Sigmoid colon (tissue), 7 donors: ENCODE measurements around the gene ATAT1. TPM values are rescaled to one million over a fixed set of nuclear protein-coding genes. Genes with fewer than 3 reads are reported as not detected.
"Not testable (repeated sequence)": the region's sequence is repeated elsewhere in the genome, so short reads cannot be mapped to it uniquely, and the experiment has no call there.

ENCODE experiments used
- DNase-seq: peaks from one replicate; pipeline ENCODE4 v3.0.0-alpha.2; 2019
- H3K27ac ChIP-seq, 4 donors: fragments of 200-600 bp; sonication (generic); one replicate each; pipeline ENCODE4 v1.5.1; 2016 to 2019; ENCODE audit warnings: mild to moderate bottlenecking in 1 of 4
- H3K27me3 ChIP-seq, 3 donors: fragments of 200-600 bp; sonication (generic); one replicate each; pipeline ENCODE4 v1.5.1; 2019; ENCODE audit warnings: mild to moderate bottlenecking in 1 of 3
- H3K36me3 ChIP-seq, 4 donors: fragments of 200-600 bp; sonication (generic); one replicate each; pipeline ENCODE4 v1.5.1; 2016 to 2019
- H3K4me1 ChIP-seq, 4 donors: fragments of 200-600 bp; sonication (generic); one replicate each; pipeline ENCODE4 v1.5.1; 2017 to 2019
- H3K4me3 ChIP-seq, 4 donors: fragments of 200-600 bp; sonication (generic); one replicate each; pipeline ENCODE4 v1.5.1; 2017 to 2019; ENCODE audit warnings: mild to moderate bottlenecking in 2 of 4, moderate library complexity in 1 of 4
- H3K9me3 ChIP-seq, 4 donors: fragments of 200-600 bp in 3 of 4; sonication (generic) in 3 of 4; one replicate each; pipeline versions ENCODE4 v1.5.1 to v1.6.1; 2013 to 2019
- CTCF ChIP-seq, 4 experiments: fragments of 450-650 bp in 3 of 4; fragments of 200-600 bp in 1 of 4; IDR thresholded peaks; one replicate each; pipeline ENCODE4 v1.5.1; 2016 to 2019; ENCODE audit warnings: antibody characterized with exemption in 4 of 4, mild to moderate bottlenecking in 3 of 4, moderate library complexity in 2 of 4
- EP300 ChIP-seq, 4 donors: sonication (generic); formaldehyde crosslinking; IDR thresholded peaks; one replicate each; pipeline ENCODE4 v1.6.1; 2017; ENCODE audit warnings: antibody characterized with exemption in 4 of 4
- POLR2A ChIP-seq, 2 donors: fragments of 450-650 bp; IDR thresholded peaks; one replicate each; pipeline ENCODE4 v1.6.1; 2016; ENCODE audit warnings: antibody characterized with exemption in 2 of 2, mild to moderate bottlenecking in 2 of 2, moderate library complexity in 2 of 2
- POLR2AphosphoS5 ChIP-seq, 4 donors: sonication (generic); formaldehyde crosslinking; IDR thresholded peaks; one replicate each; pipeline ENCODE4 v1.6.1; 2017; ENCODE audit warnings: antibody characterized with exemption in 4 of 4
- WGBS, 2 donors: extraction: QIAGEN DNeasy Blood & Tissue Kit; methylation state at CpG; one replicate each; pipeline ENCODE4 v1.1.7; 2013; 5-methylcytosine and 5-hydroxymethylcytosine counted together
- intact Hi-C: fragments of 100-400 bp; cut with DNase I; formaldehyde crosslinking; loops from one replicate; pipeline ENCODE4 v1.15.1; 2023
- polyA plus RNA-seq, 3 donors: library from polyadenylated mRNA; stranded (reverse); fragments of 200-250 nt; gene quantifications; one replicate each; pipeline ENCODE4 v1.2.3, GENCODE V29; 2013
- total RNA-seq, 4 donors: library from RNA; depleted of rRNA; stranded (reverse); fragments of >200 nt; gene quantifications; one replicate each; pipeline ENCODE4 v1.1.0, GENCODE V29; 2016
- donor health status: healthy with polysubstance abuse.
- donor health status: Bipolar disorder and iron deficiency.
- donor health status: healthy.

Gene ATAT1
- total and polyA plus RNA-seq, 7 donors, result 2.6 to 8.5 (median 4.2) TPM

DNA sequence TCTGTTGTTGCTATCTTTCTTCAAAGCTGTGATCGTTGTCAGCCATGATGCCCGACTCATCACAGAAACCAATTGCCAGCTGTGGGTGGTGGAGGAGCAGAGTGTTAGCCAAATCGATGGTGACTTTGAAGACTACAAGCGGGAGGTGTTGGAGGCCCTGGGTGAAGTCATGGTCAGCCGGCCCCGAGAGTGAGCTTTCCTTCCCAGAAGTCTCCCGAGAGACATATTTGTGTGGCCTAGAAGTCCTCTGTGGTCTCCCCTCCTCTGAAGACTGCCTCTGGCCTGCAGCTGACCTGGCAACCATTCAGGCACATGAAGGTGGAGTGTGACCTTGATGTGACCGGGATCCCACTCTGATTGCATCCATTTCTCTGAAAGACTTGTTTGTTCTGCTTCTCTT, 36.2 kb upstream of the ATAT1 start:
- WGBS, 2 donors, result 77 to 90% methylated on average over 8 of the region's 8 CpGs
- no peak overlapping the region for H3K4me3 ChIP-seq
- H3K36me3 ChIP-seq, result peaks cover 33 to 86% (median 59%) of the 10 kb centered on the region in 4 donors
- no peaks in the 10 kb centered on the region for H3K9me3 ChIP-seq
- intact Hi-C loops, result no loop called here
- no peaks in the 10 kb centered on the region for H3K27me3 ChIP-seq
- peak overlapping the region in 3 of 4 donors; percentile 18 to 55 (median 23) for H3K27ac ChIP-seq
- no peak for DNase-seq
- no peak for TF ChIP-seq CTCF (IDR thresholded peaks at IDR 0.05)
- TF ChIP-seq EP300 (IDR thresholded peaks at IDR 0.05), result no peak
- no peak for TF ChIP-seq POLR2AphosphoS5 (IDR thresholded peaks at IDR 0.05)
- no peak for TF ChIP-seq POLR2A (IDR thresholded peaks at IDR 0.05)
- H3K4me1 ChIP-seq, result no peaks in the 10 kb centered on the region

- peaks cover 28 to 81% (median 54%) of the 10 kb centered on the region in 4 donors for H3K36me3 ChIP-seq
- no peak overlapping the region for H3K4me3 ChIP-seq
- H3K27ac ChIP-seq, result peak overlapping the region in 3 of 4 donors; percentile 18 to 55 (median 23)
- no peak for DNase-seq
- H3K27me3 ChIP-seq, result no peaks in the 10 kb centered on the region
- H3K4me1 ChIP-seq, result no peaks in the 10 kb centered on the region
- TF ChIP-seq POLR2A (IDR thresholded peaks at IDR 0.05) (no peak), POLR2AphosphoS5 (IDR thresholded peaks at IDR 0.05) (no peak), EP300 (IDR thresholded peaks at IDR 0.05) (no peak), CTCF (IDR thresholded peaks at IDR 0.05) (no peak)
- WGBS, 2 donors, result 32 to 61% methylated on average over 1 of the region's 1 CpG
- no peaks in the 10 kb centered on the region for H3K9me3 ChIP-seq
- intact Hi-C loops, result no loop called here
Measured at GRCh38 chr6:30591008-30591407, 35.7 kb upstream of the ATAT1 start.

DNA sequence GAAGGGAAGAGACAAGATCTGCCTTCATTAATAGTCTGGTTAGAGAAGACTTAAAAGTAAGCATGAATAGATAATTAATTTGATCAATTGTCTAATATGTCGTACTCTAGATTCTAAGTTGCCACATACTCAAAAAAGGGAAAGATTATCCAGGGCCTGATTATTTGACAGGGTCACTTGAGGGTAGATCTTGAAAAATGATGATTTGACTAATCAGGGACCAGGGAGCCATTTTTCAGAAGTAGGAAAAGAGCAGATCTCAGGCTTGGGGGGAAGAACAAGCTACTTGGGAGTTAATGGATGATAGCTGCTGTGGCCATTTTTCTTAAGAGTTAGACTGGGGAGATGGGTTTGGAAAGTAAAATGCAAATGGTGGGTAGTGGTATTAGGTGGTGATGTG, 34.4 kb upstream of the ATAT1 start:
- peaks cover 15 to 68% (median 41%) of the 10 kb centered on the region in 4 donors for H3K36me3 ChIP-seq
- H3K4me3 ChIP-seq, result no peak overlapping the region
- no peaks in the 10 kb centered on the region for H3K9me3 ChIP-seq
- DNase-seq, result no peak
- H3K4me1 ChIP-seq, result no peaks in the 10 kb centered on the region
- intact Hi-C loops, result no loop called here
- no peak for TF ChIP-seq EP300 (IDR thresholded peaks at IDR 0.05)
- no peak for TF ChIP-seq POLR2AphosphoS5 (IDR thresholded peaks at IDR 0.05)
- no peak for TF ChIP-seq CTCF (IDR thresholded peaks at IDR 0.05)
- no peak for TF ChIP-seq POLR2A (IDR thresholded peaks at IDR 0.05)
- H3K27me3 ChIP-seq, result no peaks in the 10 kb centered on the region
- no peak overlapping the region for H3K27ac ChIP-seq
- WGBS, 2 donors, result 98 to 100% methylated on average over 1 of the region's 1 CpG

DNA sequence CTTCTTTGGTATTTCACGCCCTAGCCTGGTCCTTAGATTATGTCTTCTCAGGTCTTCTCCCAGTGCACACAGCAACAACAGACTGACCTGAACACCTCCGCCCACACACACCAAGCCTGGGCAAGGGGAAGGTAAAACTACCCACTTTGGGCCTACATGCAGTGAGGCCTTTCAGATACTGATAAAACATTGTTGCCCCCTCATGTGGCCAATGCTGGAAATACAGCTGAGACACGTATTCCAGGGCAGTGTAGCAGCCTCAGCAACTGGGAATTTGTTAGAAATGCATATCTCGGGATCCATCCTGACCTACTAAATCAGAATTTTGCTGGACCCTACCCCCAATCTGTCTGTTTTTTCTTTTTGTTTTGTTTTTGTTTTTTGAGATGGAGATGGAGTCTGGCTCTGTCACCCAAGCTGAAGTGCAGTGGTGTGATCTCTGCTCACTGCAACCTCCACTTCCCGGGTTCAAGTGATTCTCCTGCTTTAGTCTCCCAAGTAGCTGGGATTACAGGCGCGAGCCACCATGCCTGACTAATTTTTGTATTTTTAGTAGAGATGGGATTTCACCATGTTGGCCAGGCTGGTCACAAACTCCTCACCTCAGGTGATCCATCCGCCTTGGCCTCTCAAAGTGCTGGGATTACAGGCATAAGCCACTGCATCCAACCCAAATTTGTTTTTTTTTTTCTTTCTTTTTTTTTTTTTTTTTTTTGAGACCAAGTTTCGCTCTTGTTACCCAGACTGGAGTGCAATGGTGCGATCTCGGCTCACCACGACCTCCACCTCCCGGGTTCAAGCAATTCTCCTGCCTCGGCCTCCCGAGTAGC, 29.1 kb upstream of the ATAT1 start:
- H3K4me1 ChIP-seq, H3K27me3 ChIP-seq, H3K4me3 ChIP-seq, H3K9me3 ChIP-seq: not testable (repeated sequence)
- intact Hi-C loops, result loop anchor here (5.0 kb wide), 1 partner anchor 55 kb away; no protein-coding TSS in a partner anchor
- DNase-seq, result peak; percentile 81
- Histone ChIP-seq H3K36me3 (peaks cover 26 to 37% (median 28%) of the 10 kb centered on the region in 4 donors), H3K27ac (peak overlapping the region in 1 of 4 donors; percentile 35)
- TF ChIP-seq CTCF (IDR thresholded peaks at IDR 0.05), result peak; percentile 70 to 87 (median 74)
- peak in 2 of 4 donors; percentile 44 to 65 for TF ChIP-seq POLR2AphosphoS5 (IDR thresholded peaks at IDR 0.05)
- WGBS, 2 donors, result 76 to 77% methylated on average over 15 of the region's 15 CpGs
